ENCODE results near the gene FRMD3.

FRMD3 gene

GRCh38 chr9:83234541-83234940, 303.7 kb downstream of the FRMD3 start:
- DNase-seq (ENCODE audit: low spot score): no peak

GRCh38 chr9:83233647-83234046, 304.6 kb downstream of the FRMD3 start:
- DNase-seq (ENCODE audit: low spot score): no peak

- DNase-seq (ENCODE audit: low spot score): peak; percentile 13
Measured at GRCh38 chr9:83231039-83231438, 307.2 kb downstream of the FRMD3 start.

GRCh38 chr9:83220730-83221129, 317.5 kb downstream of the FRMD3 start:
- peak; percentile 20 for DNase-seq (ENCODE audit: low spot score)

- no peak for DNase-seq (ENCODE audit: low spot score)
Measured at GRCh38 chr9:83219924-83220438, 318.2 kb downstream of the FRMD3 start.

- DNase-seq (ENCODE audit: low spot score): peak; percentile 79
Measured at GRCh38 chr9:83219154-83219923, 318.9 kb downstream of the FRMD3 start.

- DNase-seq (ENCODE audit: low spot score): no peak
Measured at GRCh38 chr9:83218411-83219090, 319.6 kb downstream of the FRMD3 start.

- DNase-seq (ENCODE audit: low spot score): no peak
Measured at GRCh38 chr9:83209188-83209731, 328.9 kb downstream of the FRMD3 start.

GRCh38 chr9:83208065-83208850, 329.9 kb downstream of the FRMD3 start:
- no peak for DNase-seq (ENCODE audit: low spot score)

- no peak for DNase-seq (ENCODE audit: low spot score)
Measured at GRCh38 chr9:83204047-83204446, 334.2 kb downstream of the FRMD3 start.

GRCh38 chr9:83200531-83200930, 337.7 kb downstream of the FRMD3 start:
- DNase-seq (ENCODE audit: low spot score): no peak

- DNase-seq (ENCODE audit: low spot score): no peak
Measured at GRCh38 chr9:83199832-83200231, 338.4 kb downstream of the FRMD3 start.

- peak; percentile 40 for DNase-seq (ENCODE audit: low spot score)
Measured at GRCh38 chr9:83199240-83199639, 339.0 kb downstream of the FRMD3 start.

- no peak for DNase-seq (ENCODE audit: low spot score)
Measured at GRCh38 chr9:83198371-83198770, 339.8 kb downstream of the FRMD3 start.

- DNase-seq (ENCODE audit: low spot score): no peak
Measured at GRCh38 chr9:83197591-83197990, 340.6 kb downstream of the FRMD3 start.

GRCh38 chr9:83196946-83197345, 341.3 kb downstream of the FRMD3 start:
- DNase-seq (ENCODE audit: low spot score): no peak
